ENCODE measurements around the gene GNG4.

Gene GNG4

DNA sequence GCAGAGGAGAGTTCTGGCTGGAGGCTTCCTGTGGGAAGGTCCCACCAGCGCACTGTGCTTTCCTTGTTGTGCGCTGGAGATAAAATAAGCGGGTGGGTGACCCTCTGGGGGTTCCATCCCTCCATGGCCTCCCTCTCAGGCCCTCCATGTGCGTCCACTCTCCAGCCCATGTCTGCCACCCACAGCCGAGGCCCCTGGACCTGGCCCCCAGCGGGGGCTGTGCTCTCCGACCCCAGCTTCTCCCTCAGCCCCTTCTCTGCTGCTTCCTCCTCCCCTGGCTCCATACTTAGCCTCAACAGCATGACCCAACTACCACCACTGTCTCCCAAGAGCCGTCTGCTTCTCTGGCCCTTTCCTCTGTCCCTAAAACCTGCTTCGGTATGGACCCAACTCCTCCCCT is 61.4 kb downstream of the GNG4 start:
- TF ChIP-seq, protein P1, sequence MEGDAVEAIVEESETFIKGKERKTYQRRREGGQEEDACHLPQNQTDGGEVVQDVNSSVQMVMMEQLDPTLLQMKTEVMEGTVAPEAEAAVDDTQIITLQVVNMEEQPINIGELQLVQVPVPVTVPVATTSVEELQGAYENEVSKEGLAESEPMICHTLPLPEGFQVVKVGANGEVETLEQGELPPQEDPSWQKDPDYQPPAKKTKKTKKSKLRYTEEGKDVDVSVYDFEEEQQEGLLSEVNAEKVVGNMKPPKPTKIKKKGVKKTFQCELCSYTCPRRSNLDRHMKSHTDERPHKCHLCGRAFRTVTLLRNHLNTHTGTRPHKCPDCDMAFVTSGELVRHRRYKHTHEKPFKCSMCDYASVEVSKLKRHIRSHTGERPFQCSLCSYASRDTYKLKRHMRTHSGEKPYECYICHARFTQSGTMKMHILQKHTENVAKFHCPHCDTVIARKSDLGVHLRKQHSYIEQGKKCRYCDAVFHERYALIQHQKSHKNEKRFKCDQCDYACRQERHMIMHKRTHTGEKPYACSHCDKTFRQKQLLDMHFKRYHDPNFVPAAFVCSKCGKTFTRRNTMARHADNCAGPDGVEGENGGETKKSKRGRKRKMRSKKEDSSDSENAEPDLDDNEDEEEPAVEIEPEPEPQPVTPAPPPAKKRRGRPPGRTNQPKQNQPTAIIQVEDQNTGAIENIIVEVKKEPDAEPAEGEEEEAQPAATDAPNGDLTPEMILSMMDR (conservative IDR thresholded peaks at IDR 0.05), result no peak
- H3K27ac ChIP-seq, result no peak overlapping the region

DNA sequence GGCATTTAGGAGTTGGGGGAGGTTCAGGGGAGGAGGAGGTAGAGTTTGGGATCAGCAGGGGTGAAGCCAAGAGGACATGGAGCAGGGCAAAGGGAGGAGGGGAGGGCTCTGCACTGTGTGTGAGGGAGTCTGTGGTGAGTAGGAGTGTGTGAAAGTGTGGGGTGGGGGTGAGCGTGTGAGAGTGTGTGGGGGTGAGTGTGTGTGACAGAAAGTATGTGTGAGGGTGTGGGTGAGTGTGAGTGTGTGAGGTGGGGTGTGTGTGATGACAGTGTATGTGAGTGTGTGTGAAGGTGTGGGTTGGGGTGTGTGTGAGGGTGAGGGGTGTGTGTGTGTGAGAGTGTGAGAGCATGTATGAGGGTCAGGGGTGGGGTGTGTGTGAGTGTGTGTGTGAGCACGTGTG is 62.6 kb downstream of the GNG4 start:
- no peak overlapping the region for H3K27ac ChIP-seq
- TF ChIP-seq, protein P1 (conservative IDR thresholded peaks at IDR 0.05), result no peak

DNA sequence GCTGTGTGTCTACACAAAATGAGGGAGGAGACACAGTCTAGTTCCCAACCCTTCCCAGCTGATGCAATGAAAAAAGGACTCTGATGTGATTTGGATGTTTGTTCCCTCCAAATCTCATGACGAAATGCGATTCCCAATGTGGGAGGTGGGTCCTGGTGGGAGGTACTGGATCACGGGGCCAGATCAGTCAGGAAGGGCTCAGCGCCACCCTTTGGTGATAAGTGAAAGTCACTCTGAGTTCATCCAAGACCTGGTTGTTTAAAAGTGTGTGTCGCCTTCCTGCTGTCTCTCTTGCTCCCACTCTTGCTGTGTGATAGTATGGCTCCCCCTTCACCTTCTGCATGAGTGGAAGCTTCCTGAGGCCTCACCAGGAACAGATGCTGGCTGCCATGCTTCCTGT is 63.2 kb downstream of the GNG4 start:
- TF ChIP-seq, protein P1 (conservative IDR thresholded peaks at IDR 0.05), result no peak
- no peak overlapping the region for H3K27ac ChIP-seq

DNA sequence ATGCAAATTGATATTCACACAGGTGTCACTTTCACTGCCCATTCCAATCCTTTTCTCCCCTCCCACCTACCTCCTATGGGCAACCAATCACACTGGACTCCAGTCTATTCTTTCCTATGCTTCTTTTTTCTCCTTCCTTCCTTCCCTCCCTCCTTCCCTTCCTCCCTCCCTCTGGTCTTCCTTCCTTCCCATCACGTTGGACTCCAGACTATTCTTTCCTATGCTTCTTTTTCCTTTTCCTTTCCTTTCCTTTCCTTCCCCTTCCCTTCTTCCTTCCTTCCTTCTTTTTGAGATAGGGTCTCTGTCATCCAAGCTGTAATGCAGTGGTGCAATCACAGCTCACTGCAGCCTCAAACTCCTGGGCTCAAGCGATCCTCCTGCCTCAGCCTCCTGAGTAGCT is 64.6 kb downstream of the GNG4 start:
- no peak overlapping the region for H3K27ac ChIP-seq
- TF ChIP-seq, protein P1 (conservative IDR thresholded peaks at IDR 0.05), result no peak

DNA sequence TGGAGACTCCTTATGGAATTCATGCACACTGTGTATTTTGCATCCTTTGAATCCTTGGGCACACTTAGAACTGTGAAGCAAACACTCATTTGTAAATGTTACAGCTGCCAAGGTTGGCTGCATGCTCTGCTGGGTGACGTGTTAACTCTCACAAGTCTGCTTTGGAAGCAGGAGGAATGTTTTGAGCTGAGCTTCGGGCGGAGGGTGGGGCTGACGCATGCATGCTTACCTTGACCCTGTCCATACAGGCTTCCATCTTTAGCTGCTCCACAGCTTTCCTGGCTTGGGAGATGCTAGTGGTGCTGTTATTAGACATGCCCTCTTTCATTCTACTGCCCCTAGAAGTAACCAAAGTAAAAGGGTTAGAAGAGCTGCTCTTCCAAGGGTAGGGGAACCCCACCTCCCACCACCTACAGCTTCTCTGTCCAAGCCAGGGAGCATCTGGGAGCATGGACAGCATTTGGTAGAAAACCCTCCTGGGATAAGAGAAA is 66.0 kb downstream of the GNG4 start:
- no peak overlapping the region for H3K27ac ChIP-seq

DNA sequence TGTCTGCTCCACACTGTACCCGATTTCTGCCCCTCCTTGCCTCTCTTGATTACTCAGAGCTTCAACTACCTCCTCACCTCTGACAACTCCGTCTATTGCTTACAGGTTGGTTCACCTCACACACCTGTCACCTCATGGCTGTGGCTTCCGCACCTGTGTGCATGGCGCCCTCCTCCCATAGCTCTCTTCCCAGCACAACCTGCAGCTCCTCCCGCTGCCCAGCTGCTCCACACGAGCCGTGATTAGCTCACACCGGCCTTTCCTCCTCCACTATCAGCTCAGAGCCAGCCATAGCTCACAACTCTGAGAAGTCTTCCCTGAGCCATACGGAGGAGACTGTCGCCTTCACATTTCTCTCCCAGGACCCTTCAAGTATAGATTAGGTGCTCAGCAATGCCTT is 67.5 kb downstream of the GNG4 start:
- H3K27ac ChIP-seq, result no peak overlapping the region
- TF ChIP-seq, protein P1 (conservative IDR thresholded peaks at IDR 0.05), result no peak

More for the DNA sequence above, 66.0 kb downstream of the GNG4 start:
- TF ChIP-seq, protein P1 (conservative IDR thresholded peaks at IDR 0.05), result no peak

DNA sequence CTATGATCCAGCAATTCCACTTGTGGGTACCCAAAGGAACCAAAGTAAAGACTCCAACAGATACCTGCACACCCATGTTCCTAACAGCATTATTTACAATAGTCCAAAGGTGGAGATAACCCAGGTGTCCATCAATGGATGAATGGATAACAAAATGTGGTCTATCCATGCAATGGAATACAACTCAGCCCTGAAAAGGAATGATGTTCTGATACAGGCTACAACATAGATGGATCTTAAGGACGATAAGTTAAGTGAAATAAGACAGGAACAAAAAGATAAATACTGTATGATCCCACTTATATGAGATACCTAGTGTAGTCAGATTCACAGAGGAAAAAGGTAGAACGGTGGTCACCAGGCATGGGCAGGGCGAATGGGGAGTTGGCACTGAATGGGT is 69.7 kb downstream of the GNG4 start:
- no peak overlapping the region for H3K27ac ChIP-seq
- TF ChIP-seq, protein P1 (conservative IDR thresholded peaks at IDR 0.05), result no peak

Measured in VCaP (cell line).